GM21526 (cell line): ENCODE measurements around the gene RFC5.
"Not testable (repeated sequence)": the region's sequence is repeated elsewhere in the genome, so short reads cannot be mapped to it uniquely, and the experiment has no call there.

ENCODE experiments used
- ATAC-seq: cut with Tn5 transposase; IDR thresholded peaks from one replicate; pipeline ENCODE4 v1.9.1; 2021; ENCODE audit warnings: moderate library complexity; ENCODE audit not compliant: unreplicated experiment, low FRiP score

Gene RFC5

DNA sequence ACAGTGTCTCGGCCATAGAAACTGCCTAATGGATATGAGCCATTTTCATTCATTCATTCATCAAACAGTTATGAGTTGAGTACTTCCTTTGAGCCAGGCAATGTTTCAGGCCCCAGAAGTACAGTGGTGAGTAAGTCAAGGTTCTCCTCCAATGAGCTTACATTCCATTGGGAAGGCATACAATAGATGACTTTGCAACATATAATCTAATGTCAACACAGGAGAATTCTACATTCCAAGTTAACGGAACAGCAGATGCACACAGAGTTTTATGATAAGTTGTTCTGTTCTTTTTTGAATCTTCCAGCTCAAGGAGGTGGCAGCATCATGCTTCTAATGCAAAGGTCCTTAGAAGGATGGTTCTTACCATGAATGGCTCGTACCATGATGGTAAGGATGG, 3.2 kb upstream of the RFC5 start:
- no peak for ATAC-seq

- no peak for ATAC-seq
These were observed 1.2 kb upstream of the RFC5 start for GRCh38 chr12:118015306-118015705.

GRCh38 chr12:118015944-118016343, 559 bp upstream of the RFC5 start:
- ATAC-seq = no peak

DNA sequence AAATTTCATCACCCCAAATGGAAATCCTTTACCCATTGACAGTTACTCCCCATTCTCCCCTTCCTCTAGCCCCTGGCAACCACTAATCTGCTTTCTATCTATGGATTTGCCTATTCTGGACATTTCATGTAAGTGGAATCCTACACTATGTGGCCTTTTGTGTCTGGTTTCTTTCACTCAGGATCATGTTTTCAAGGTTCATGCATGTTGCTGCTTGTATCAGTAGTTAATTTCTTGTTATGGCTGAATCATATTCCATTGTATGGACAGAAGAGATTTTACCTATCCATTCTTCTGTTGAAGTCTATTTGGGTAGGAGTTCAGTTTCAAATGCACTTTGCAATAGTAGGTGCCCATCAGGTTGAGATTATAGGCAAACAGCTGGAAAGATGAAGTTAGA, 1.4 kb downstream of the RFC5 start:
- ATAC-seq = no peak

DNA sequence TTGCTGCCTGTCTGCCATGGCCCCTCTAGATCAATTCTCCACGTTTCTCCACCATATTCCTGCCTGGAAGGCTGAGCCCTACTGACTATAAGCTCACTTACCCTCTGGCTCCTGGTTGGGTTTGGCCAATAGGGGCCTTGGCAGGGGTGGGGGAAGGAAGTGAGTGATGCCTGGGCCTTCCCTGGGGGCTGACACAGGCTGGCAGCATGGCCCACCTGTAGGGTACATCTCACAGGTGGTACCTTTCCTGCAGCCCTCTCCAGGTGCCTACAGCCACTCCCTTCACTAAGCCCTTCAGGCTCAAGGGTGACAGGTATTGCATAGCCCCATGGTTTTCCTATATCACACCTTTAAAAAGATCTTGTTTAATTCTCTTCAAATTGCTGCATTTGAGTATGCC, 3.5 kb downstream of the RFC5 start:
- no peak for ATAC-seq

- not testable (repeated sequence) for ATAC-seq
These were observed 5.7 kb downstream of the RFC5 start for GRCh38 chr12:118022097-118022727.

DNA sequence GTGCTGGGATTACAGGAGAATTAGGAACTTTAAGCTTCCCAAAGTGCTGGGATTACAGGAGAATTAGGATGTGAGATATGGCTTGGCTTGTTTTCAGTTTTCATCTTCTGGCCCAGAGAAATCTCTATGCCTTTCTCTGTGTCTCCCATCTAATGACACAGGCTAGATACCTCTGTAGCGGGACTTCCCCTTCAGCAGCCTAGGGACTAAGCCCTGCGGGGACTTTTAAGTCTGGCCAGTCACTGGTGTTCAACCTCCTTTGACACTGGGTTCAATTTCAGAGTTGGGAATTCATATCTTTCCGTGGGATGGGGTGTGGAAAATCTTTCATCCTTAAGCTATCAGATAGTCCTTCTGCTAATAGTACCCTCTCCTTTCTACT, 6.2 kb downstream of the RFC5 start:
- ATAC-seq = no peak

DNA sequence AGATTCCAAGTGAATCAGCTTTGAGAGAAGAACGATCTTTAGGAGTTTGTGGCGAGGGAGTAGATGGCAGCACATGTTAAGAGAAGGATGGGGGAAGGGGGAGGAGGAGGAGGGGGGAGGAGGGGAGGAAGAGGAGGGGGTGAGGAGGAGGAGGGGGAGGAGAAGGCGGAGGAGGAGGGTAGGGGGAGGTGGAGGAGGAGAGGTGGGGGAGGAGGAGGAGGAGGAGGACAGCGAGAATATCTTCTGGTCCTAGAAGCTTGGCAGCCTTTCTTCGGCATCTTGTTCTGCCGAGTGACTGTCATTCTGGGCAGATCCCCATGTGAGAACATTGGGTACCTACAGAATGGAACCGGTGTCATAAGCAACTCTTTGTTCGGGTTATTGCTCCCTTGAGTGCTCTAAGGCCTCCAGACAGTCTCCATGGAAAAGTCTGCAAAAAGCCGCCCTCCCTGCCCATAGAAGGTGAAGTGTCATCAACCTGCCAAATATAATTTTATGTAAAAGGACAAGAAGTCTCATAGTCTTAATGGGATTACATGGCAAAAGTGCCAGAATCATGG, 6.9 kb downstream of the RFC5 start:
- no peak for ATAC-seq

- ATAC-seq = no peak
These were observed 8.7 kb downstream of the RFC5 start for GRCh38 chr12:118025168-118025567.

DNA sequence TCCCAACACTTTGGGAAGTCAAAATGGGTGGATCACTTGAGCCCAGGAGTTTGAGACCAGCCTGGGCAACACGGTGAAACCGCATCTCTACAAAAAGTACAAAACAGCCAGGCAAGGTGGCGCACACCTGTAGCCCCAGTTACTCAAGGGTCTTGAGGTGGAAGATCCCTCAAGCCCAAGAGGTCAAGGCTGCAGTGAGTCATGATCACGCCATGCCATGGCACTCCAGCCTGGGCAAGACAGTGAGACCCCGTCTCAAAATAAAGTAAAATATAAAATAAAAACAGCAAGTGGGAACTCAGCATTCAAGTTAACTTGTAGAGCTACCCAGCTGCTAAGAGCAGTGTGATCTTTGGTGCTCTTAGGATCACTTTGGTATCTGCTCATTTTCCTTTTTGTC, 12.7 kb downstream of the RFC5 start:
- no peak for ATAC-seq

GRCh38 chr12:118032188-118032587, 15.7 kb downstream of the RFC5 start:
- ATAC-seq = no peak

DNA sequence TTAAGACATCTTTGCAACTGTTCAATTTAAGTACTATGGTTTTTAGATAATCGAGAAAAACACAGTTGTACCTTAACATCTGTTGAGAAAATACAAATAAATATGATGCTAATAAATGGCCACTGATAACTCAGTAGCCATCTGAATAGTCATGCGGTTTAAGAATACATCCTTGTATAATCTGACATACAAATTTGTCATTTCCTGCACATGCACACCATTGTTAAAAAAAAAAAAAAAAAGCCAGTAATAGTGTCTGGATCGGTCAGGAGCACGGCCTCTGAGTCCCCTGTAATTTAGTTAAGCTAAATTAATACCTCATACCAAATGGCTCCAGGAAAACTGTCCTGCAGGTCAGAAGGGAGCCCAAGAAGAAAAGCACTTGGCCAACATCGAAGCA, 16.8 kb downstream of the RFC5 start:
- ATAC-seq = no peak

GRCh38 chr12:118033902-118034301, 17.4 kb downstream of the RFC5 start:
- ATAC-seq = no peak

- no peak for ATAC-seq
These were observed 18.1 kb downstream of the RFC5 start for GRCh38 chr12:118034429-118035189.

- peak; percentile 84 for ATAC-seq
These were observed 18.9 kb downstream of the RFC5 start for GRCh38 chr12:118035190-118036041.

DNA sequence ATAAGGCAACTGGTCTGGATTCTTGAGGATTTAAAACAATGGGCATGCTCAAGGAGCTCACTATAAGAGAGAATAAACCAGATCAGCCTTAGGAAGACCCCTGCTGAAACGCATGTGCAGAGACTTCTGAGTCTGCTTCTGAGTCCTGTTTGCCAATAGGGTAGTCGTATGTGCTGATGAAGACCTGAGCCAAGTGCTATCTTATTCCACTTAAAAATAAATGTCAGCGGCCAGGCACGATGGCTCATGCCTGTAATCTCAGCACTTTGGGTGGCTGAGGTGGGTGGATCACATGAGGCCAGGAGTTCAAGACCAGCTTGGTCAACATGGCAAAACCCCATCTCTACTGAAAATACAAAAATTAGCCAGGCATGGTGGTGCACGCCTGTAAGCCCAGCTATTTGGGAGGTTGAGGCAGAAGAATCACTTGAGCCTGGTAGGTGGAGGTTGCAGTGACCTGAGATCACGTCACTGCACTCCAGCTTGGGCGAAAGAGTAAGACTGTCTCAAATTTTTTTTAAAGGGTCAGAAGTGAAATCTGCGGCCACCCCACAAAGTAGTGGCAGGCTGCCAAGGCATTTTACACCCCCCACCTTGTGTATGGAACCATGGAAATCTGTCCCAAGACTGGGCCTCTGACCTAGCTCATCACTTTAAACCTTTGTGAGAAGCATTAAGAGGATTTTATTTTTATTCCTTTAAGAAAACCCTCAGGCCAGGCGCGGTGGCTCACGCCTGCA, 20.3 kb downstream of the RFC5 start:
- no peak for ATAC-seq

DNA sequence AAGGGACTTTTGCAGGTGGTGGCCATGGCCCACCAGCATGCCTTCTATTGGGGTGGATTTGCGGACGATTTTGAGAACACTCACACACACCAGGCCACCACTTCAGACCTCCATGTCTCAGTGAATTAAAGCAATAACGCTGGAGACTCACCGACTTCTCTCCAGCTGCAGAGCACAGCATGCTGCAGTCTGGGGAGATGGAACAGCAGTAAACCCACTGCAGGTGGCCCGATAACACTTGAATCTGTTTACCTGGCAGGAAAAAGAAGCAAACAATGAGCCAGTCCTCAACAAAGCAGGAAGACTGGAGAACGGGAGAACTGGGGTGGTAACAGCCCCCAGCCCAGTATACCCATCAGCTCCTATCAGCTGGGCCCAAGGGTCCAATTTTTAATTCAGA, 21.6 kb downstream of the RFC5 start:
- ATAC-seq = no peak

- no peak for ATAC-seq
These were observed 25.6 kb downstream of the RFC5 start for GRCh38 chr12:118042091-118042490.

- ATAC-seq = no peak
These were observed 27.6 kb downstream of the RFC5 start for GRCh38 chr12:118044075-118044474.

- ATAC-seq = no peak
These were observed 28.1 kb downstream of the RFC5 start for GRCh38 chr12:118044577-118044976.
